Transverse colon (tissue), 4 donors: ENCODE measurements around the gene HOXD3. TPM values are rescaled to one million over a fixed set of nuclear protein-coding genes. Genes with fewer than 3 reads are reported as not detected.

ENCODE experiments used
- DNase-seq: peaks from one replicate; pipeline ENCODE4 v3.0.0-alpha.2; 2019
- H3K27ac ChIP-seq, 4 donors: fragments of 200-600 bp; sonication (generic); 2 replicates each; pipeline ENCODE4 v1.5.1; 2016 to 2018; ENCODE audit warnings: inconsistent platforms in 4 of 4
- H3K27me3 ChIP-seq: fragments of 200-600 bp; sonication (generic); 2 replicates; pipeline ENCODE4 v1.5.1; 2017; ENCODE audit warnings: inconsistent platforms
- H3K36me3 ChIP-seq, 4 donors: fragments of 200-600 bp; sonication (generic); 2 replicates each; pipeline ENCODE4 v1.5.1; 2017 to 2019; ENCODE audit warnings: inconsistent platforms in 4 of 4
- H3K4me1 ChIP-seq, 4 donors: fragments of 200-600 bp; sonication (generic); 2 replicates each; pipeline ENCODE4 v1.5.1; 2017 to 2020; ENCODE audit warnings: inconsistent platforms in 4 of 4
- H3K4me3 ChIP-seq, 4 donors: fragments of 200-600 bp; sonication (generic); 1 replicate in 1 of 4; 2 replicates in 3 of 4; pipeline versions ENCODE4 v1.5.1 to v1.6.1; 2017 to 2019; ENCODE audit warnings: inconsistent platforms in 4 of 4
- H3K9me3 ChIP-seq, 2 donors: fragments of 200-600 bp; sonication (generic); 2 replicates each; pipeline ENCODE4 v1.5.1; 2017 to 2019; ENCODE audit warnings: inconsistent platforms in 2 of 2
- CTCF ChIP-seq, 5 experiments: fragments of 200-600 bp in 3 of 5; fragments of 450-650 bp in 2 of 5; sonication (generic) in 3 of 5; IDR thresholded peaks; 1 replicate in 2 of 5; 2 replicates in 3 of 5; pipeline ENCODE4 v1.5.1; 2016 to 2017; ENCODE audit warnings: antibody characterized with exemption in 5 of 5, inconsistent platforms in 3 of 5, mild to moderate bottlenecking in 2 of 5, moderate library complexity in 1 of 5
- EP300 ChIP-seq: sonication (generic); formaldehyde crosslinking; IDR thresholded peaks from one replicate; pipeline ENCODE4 v1.6.1; 2017; ENCODE audit warnings: antibody characterized with exemption, low read depth
- POLR2A ChIP-seq: fragments of 450-650 bp; IDR thresholded peaks from one replicate; pipeline ENCODE4 v1.6.1; 2016; ENCODE audit warnings: antibody characterized with exemption, mild to moderate bottlenecking, moderate library complexity
- POLR2AphosphoS5 ChIP-seq, 3 donors: sonication (generic); formaldehyde crosslinking; IDR thresholded peaks; one replicate each; pipeline ENCODE4 v1.6.1; 2016; ENCODE audit warnings: antibody characterized with exemption in 3 of 3
- WGBS, 2 donors: methylation state at CpG; one replicate each; pipeline ENCODE4 v1.1.5; 2018; ENCODE audit warnings: low coverage in 1 of 2; 5-methylcytosine and 5-hydroxymethylcytosine counted together
- in situ Hi-C, 4 donors: fragments of 200-750 bp; cut with MboI; loops; one replicate each; pipeline versions ENCODE4 v1.15.0 to v1.15.1; 2017; ENCODE audit warnings: low sequenced_read_pairs in 3 of 4, low pct_ligation_motif_present in 1 of 4, low pct_unique_long_range_greater_than_20kb in 1 of 4
- intact Hi-C: fragments of 100-400 bp; cut with DNase I; formaldehyde crosslinking; loops from one replicate; pipeline ENCODE4 v1.15.1; 2023; ENCODE audit warnings: low total_unique reads
- total RNA-seq, 4 donors: library from RNA; depleted of rRNA; stranded (reverse); fragments of >200 nt; gene quantifications; one replicate each; pipeline ENCODE4 v1.1.0, GENCODE V29; 2016

The HOXD3 gene
- total RNA-seq, 4 donors from 2014 or later: 2.0 to 15.7 (median 7.6) TPM; not detected in 1

- Histone ChIP-seq H3K27me3 (peaks cover 42% of the 10 kb centered on the region), H3K4me1 (peaks cover 21 to 51% (median 31%) of the 10 kb centered on the region in 4 donors), H3K9me3 (no peaks in the 10 kb centered on the region), H3K36me3 (no peaks in the 10 kb centered on the region), H3K4me3 (peak overlapping the region; percentile 59 to 80 (median 73)), H3K27ac (peak overlapping the region; percentile 91 to 96 (median 94))
- intact Hi-C loops: loop anchor here (5.0 kb wide), 1 partner anchor 1010 kb away; no protein-coding TSS in a partner anchor
- 9% methylated on average over 2 of the region's 2 CpGs; no CpG with 5 or more reads in 1 of the 2 donors for WGBS, 2 donors
- no peak for DNase-seq
- no peak for TF ChIP-seq POLR2A
- TF ChIP-seq POLR2AphosphoS5 (IDR thresholded peaks at IDR 0.05): no peak
- no peak for TF ChIP-seq CTCF (IDR thresholded peaks at IDR 0.05)
- no peak for TF ChIP-seq EP300
- in situ Hi-C loops: loop anchor here in 2 of 4 donors (5.0 to 25.0 kb wide), 4 partner anchors 320 to 675 kb away; no protein-coding TSS in a partner anchor
These were observed 19.9 kb upstream of the HOXD3 start for GRCh38 chr2:176137252-176137580.

DNA sequence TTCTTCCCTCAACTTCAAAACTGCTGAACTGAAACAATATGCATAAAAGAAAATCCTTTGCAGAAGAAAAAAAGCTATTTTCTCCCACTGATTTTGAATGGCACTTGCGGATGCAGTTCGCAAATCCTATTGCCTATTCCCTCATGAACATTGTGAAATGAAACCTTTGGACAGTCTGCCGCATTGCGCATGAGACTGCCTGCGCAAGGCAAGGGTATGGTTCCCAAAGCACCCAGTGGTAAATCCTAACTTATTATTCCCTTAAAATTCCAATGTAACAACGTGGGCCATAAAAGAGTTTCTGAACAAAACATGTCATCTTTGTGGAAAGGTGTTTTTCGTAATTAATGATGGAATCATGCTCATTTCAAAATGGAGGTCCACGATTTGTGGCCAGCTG is 19.2 kb upstream of the HOXD3 start:
- H3K4me1 ChIP-seq: peaks cover 17 to 50% (median 28%) of the 10 kb centered on the region in 4 donors
- intact Hi-C loops (loop anchor here (5.0 kb wide), 1 partner anchor 1009 kb away; no protein-coding TSS in a partner anchor), in situ Hi-C loops (loop anchor here in 2 of 4 donors (5.0 to 25.0 kb wide), 4 partner anchors 319 to 674 kb away; no protein-coding TSS in a partner anchor)
- no peaks in the 10 kb centered on the region for H3K36me3 ChIP-seq
- 48 to 66% methylated on average over 5 to 8 of the region's 8 CpGs for WGBS, 2 donors
- TF ChIP-seq POLR2AphosphoS5 (IDR thresholded peaks at IDR 0.05) (peak in 2 of 3 donors; percentile 22 to 60), EP300 (no peak)
- peaks cover 37% of the 10 kb centered on the region for H3K27me3 ChIP-seq
- peak overlapping the region; percentile 91 to 96 (median 94) for H3K27ac ChIP-seq
- DNase-seq: no peak
- peak overlapping the region in 2 of 4 donors; percentile 76 to 80 for H3K4me3 ChIP-seq
- H3K9me3 ChIP-seq: no peaks in the 10 kb centered on the region

- Histone ChIP-seq H3K9me3 (no peaks in the 10 kb centered on the region), H3K27ac (peak overlapping the region; percentile 91 to 96 (median 94)), H3K4me3 (peak overlapping the region in 1 of 4 donors; percentile 47), H3K27me3 (peaks cover 33% of the 10 kb centered on the region), H3K36me3 (no peaks in the 10 kb centered on the region), H3K4me1 (peaks cover 16 to 50% (median 27%) of the 10 kb centered on the region in 4 donors)
- in situ Hi-C loops: loop anchor here in 2 of 4 donors (5.0 to 25.0 kb wide), 4 partner anchors 319 to 674 kb away; no protein-coding TSS in a partner anchor
- no peak for DNase-seq
- WGBS, 2 donors: 46 to 47% methylated on average over 6 to 14 of the region's 14 CpGs
- no peak for TF ChIP-seq EP300
- TF ChIP-seq POLR2AphosphoS5 (IDR thresholded peaks at IDR 0.05): no peak
- no peak for TF ChIP-seq CTCF (IDR thresholded peaks at IDR 0.05)
- no peak for TF ChIP-seq POLR2A
- intact Hi-C loops: loop anchor here (5.0 kb wide), 1 partner anchor 1009 kb away; no protein-coding TSS in a partner anchor
These were observed 18.6 kb upstream of the HOXD3 start for GRCh38 chr2:176138526-176138922.

DNA sequence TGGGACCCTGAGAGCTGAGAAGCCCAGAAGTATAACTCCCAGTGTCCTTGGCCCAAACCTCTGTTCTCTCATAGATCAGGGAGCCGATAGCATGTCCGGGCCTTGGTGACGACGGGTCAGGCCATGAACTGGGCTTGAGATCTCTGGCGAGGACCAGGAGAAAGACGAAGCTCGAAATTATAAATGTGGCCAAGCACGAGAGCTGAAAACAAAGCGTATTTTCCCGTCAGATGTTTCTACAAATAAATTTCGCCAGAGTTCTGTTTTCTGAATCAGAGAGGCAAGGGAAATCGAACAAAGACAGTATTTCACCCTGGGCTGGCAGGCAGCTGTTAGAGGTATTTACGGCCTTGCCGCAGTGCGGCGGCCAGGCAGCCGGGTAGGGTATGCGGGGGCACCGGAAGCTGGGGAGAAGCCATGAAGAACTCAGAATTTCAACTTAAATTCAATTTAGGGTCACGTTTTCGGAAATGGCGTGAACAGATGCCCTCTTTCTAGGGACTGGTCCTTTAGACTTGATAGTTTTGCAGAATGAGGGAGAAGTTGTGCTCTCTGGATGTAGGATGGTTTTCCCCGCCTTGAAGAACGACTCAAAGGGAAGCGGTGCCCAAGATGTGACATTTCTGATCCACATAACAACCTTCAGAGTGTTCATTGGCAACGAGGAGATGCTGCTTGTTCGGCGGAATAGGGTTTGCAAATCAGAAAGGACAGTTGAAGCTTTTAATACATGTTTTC is 18.0 kb upstream of the HOXD3 start:
- TF ChIP-seq POLR2AphosphoS5 (IDR thresholded peaks at IDR 0.05): no peak
- no peak for TF ChIP-seq POLR2A
- TF ChIP-seq CTCF (IDR thresholded peaks at IDR 0.05): no peak
- TF ChIP-seq EP300: no peak
- in situ Hi-C loops (loop anchor here in 2 of 4 donors (5.0 to 25.0 kb wide), 4 partner anchors 318 to 673 kb away; no protein-coding TSS in a partner anchor), intact Hi-C loops (loop anchor here (5.0 kb wide), 1 partner anchor 1008 kb away; no protein-coding TSS in a partner anchor)
- WGBS, 2 donors: 37 to 45% methylated on average over 23 to 28 of the region's 28 CpGs
- H3K9me3 ChIP-seq: no peaks in the 10 kb centered on the region
- DNase-seq: no peak
- peaks cover 33% of the 10 kb centered on the region for H3K27me3 ChIP-seq
- peak overlapping the region in 2 of 4 donors; percentile 47 to 73 for H3K4me3 ChIP-seq
- no peaks in the 10 kb centered on the region for H3K36me3 ChIP-seq
- peak overlapping the region; percentile 91 to 96 (median 94) for H3K27ac ChIP-seq
- peaks cover 16 to 50% (median 26%) of the 10 kb centered on the region in 4 donors for H3K4me1 ChIP-seq
